Measurements from ENCODE around the gene MAP4K3. TPM values are rescaled to one million over a fixed set of nuclear protein-coding genes. Genes with fewer than 3 reads are reported as not detected.
A peak's percentile ranks its signal among the peaks of the same experiment; 100 is the strongest.
"Not testable (repeated sequence)": the region's sequence is repeated elsewhere in the genome, so short reads cannot be mapped to it uniquely, and the experiment has no call there.

The MAP4K3 gene
- total RNA-seq, 1 experiment from 2014 or later, result 21.0 TPM

- no peak for DNase-seq (ENCODE audit: low read depth)
These were observed 130.5 kb downstream of the MAP4K3 start for GRCh38 chr2:39306626-39307025.

GRCh38 chr2:39304729-39305128 lies 132.4 kb downstream of the MAP4K3 start:
- DNase-seq (ENCODE audit: low read depth), result no peak

- peak; percentile 47 for DNase-seq (ENCODE audit: low read depth)
These were observed 132.9 kb downstream of the MAP4K3 start for GRCh38 chr2:39304200-39304599.

GRCh38 chr2:39301352-39301751 lies 135.7 kb downstream of the MAP4K3 start:
- DNase-seq (ENCODE audit: low read depth), result no peak

GRCh38 chr2:39300044-39300978 lies 136.8 kb downstream of the MAP4K3 start:
- DNase-seq (ENCODE audit: low read depth), result no peak

- DNase-seq (ENCODE audit: low read depth), result no peak
These were observed 146.7 kb downstream of the MAP4K3 start for GRCh38 chr2:39290433-39290832.

- peak; percentile 64 for DNase-seq (ENCODE audit: low read depth)
These were observed 147.5 kb downstream of the MAP4K3 start for GRCh38 chr2:39289609-39290008.

- DNase-seq (ENCODE audit: low read depth), result no peak
These were observed 153.5 kb downstream of the MAP4K3 start for GRCh38 chr2:39283561-39283960.

GRCh38 chr2:39281391-39281790 lies 155.7 kb downstream of the MAP4K3 start:
- no peak for DNase-seq (ENCODE audit: low read depth)

GRCh38 chr2:39275016-39275415 lies 162.1 kb downstream of the MAP4K3 start:
- peak; percentile 34 for DNase-seq (ENCODE audit: low read depth)

- no peak for DNase-seq (ENCODE audit: low read depth)
These were observed 167.1 kb downstream of the MAP4K3 start for GRCh38 chr2:39269941-39270340.

GRCh38 chr2:39266916-39267434 lies 170.1 kb downstream of the MAP4K3 start:
- DNase-seq (ENCODE audit: low read depth), result peak; percentile 18

- peak; percentile 41 for DNase-seq (ENCODE audit: low read depth)
These were observed 170.8 kb downstream of the MAP4K3 start for GRCh38 chr2:39266139-39266805.

GRCh38 chr2:39265315-39265714 lies 171.8 kb downstream of the MAP4K3 start:
- no peak for DNase-seq (ENCODE audit: low read depth)

- no peak for DNase-seq (ENCODE audit: low read depth)
These were observed 172.4 kb downstream of the MAP4K3 start for GRCh38 chr2:39264733-39265132.

GRCh38 chr2:39260087-39260486 lies 177.0 kb downstream of the MAP4K3 start:
- DNase-seq (ENCODE audit: low read depth), result no peak

- DNase-seq (ENCODE audit: low read depth), result no peak
These were observed 181.0 kb downstream of the MAP4K3 start for GRCh38 chr2:39256040-39256439.

GRCh38 chr2:39252888-39253518 lies 184.1 kb downstream of the MAP4K3 start:
- DNase-seq (ENCODE audit: low read depth), result no peak

GRCh38 chr2:39247512-39248043 lies 189.5 kb downstream of the MAP4K3 start:
- no peak for DNase-seq (ENCODE audit: low read depth)

- no peak for DNase-seq (ENCODE audit: low read depth)
These were observed 190.6 kb downstream of the MAP4K3 start for GRCh38 chr2:39246382-39246980.

GRCh38 chr2:39244963-39245625 lies 192.0 kb downstream of the MAP4K3 start:
- DNase-seq (ENCODE audit: low read depth), result not testable (repeated sequence)

Data from M059J (cell line).